ENCODE data around the gene RAI1.

RAI1 gene

GRCh38 chr17:17779015-17779611 is 97.9 kb downstream of the RAI1 start:
- TF ChIP-seq, protein P1, sequence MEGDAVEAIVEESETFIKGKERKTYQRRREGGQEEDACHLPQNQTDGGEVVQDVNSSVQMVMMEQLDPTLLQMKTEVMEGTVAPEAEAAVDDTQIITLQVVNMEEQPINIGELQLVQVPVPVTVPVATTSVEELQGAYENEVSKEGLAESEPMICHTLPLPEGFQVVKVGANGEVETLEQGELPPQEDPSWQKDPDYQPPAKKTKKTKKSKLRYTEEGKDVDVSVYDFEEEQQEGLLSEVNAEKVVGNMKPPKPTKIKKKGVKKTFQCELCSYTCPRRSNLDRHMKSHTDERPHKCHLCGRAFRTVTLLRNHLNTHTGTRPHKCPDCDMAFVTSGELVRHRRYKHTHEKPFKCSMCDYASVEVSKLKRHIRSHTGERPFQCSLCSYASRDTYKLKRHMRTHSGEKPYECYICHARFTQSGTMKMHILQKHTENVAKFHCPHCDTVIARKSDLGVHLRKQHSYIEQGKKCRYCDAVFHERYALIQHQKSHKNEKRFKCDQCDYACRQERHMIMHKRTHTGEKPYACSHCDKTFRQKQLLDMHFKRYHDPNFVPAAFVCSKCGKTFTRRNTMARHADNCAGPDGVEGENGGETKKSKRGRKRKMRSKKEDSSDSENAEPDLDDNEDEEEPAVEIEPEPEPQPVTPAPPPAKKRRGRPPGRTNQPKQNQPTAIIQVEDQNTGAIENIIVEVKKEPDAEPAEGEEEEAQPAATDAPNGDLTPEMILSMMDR (IDR thresholded peaks at IDR 0.05; ENCODE audit: insufficient read depth, low read depth, low read length, missing control alignments) = no peak
- no peak overlapping the region for H3K4me3 ChIP-seq (ENCODE audit: low read depth, low read length)
- DNase-seq (ENCODE audit: low read depth) = no peak

DNA sequence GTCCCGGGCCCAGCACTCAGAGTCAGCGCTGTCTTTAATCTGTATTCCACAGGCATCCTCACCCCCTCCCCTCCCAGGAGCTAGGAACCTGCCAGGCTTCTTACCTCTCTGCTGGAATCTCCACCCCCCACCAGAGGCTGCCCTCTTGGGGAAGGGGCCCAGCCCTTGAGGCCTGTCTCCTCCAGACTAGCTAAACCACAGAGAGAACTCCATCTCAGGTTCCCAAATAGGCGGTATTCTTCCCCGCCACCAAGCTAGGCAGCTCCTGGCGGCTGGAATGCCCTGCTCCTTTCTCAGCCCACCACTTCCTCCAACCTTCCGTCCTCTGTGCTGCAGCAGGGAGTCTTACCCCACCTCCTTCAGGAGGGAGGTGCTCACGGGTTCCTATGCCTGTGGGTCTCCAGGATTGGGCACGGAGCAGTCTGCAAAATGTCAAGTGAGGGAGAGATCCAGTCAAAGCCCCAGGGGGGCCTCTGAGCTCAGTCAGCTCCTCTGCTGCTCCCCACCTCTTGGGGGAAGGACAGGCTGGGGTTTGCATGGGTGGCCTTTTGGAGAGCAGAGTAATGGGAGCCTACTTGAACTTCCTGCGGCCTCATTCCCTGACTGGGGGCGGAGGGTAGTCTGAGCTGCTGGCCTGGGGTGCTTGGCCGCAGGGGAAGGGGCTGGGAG is 99.8 kb downstream of the RAI1 start:
- no peak overlapping the region for H3K4me3 ChIP-seq (ENCODE audit: low read depth, low read length)
- no peak for DNase-seq (ENCODE audit: low read depth)
- TF ChIP-seq, protein P1 (IDR thresholded peaks at IDR 0.05; ENCODE audit: insufficient read depth, low read depth, low read length, missing control alignments) = no peak

- H3K4me3 ChIP-seq (ENCODE audit: low read depth, low read length) = peak overlapping the region; percentile 30
- DNase-seq (ENCODE audit: low read depth) = no peak
- TF ChIP-seq, protein P1 (IDR thresholded peaks at IDR 0.05; ENCODE audit: insufficient read depth, low read depth, low read length, missing control alignments) = no peak
Observed at GRCh38 chr17:17781591-17782496, 100.6 kb downstream of the RAI1 start.

DNA sequence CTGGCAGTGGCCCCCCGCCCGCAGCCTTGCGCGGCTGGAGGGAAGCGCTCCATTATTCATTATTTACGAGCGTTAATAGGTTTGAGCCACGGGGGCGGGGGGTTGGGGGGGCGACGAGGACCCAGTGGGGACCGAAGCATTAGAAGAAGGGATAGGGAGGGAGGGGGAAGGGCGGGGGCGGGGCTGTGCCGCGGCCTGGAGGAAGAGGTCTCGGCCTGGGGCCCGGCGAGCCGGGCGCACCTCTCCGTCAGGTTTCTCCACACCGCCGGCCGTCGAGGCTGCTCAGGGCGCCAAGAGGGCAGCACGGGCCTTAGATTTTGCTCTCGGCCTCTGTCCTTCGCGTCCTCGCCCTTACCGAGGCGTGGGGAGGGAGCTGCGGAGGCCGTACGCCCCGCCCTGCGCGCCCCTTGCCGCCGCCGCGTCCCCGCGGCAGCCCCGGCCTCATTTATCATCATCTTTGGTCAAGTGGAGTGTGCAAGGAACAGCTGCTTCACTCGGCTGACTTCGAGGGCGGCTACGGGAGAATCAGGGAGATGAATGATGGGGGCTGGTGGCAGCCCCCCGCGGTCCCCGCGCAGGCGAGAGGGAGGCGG is 101.4 kb downstream of the RAI1 start:
- TF ChIP-seq, protein P1 (IDR thresholded peaks at IDR 0.05; ENCODE audit: insufficient read depth, low read depth, low read length, missing control alignments) = no peak
- H3K4me3 ChIP-seq (ENCODE audit: low read depth, low read length) = peak overlapping the region; percentile 50
- peak; percentile 20 for DNase-seq (ENCODE audit: low read depth)

- DNase-seq (ENCODE audit: low read depth) = peak; percentile 77
- H3K4me3 ChIP-seq (ENCODE audit: low read depth, low read length) = peak overlapping the region; percentile 50
- TF ChIP-seq, protein P1 (IDR thresholded peaks at IDR 0.05; ENCODE audit: insufficient read depth, low read depth, low read length, missing control alignments) = peak; percentile 27
Observed at GRCh38 chr17:17783116-17783824, 102.0 kb downstream of the RAI1 start.

Measured in GM12865 (cell line).